ENCODE measurements around the gene PCP4.

The PCP4 gene

DNA sequence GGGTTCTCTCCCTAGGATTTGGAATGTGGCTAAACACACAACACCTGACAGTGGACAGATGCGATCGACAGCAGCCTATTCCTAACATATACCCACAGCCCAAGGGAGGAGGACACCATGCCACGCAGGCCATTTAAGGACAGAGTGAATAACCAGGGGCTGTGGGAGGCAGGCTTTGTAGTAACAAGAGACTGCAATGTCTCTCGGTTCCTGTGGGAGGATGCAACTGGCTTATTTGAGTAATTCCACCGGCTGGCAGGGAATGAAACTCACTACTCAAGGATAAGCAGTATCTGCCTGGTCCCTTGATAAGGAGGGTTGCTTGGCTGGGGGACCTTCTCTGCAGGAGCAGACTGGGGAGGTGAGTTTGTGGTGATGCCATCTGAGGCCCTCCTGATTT, 109.6 kb downstream of the PCP4 start:
- DNase-seq: no peak
